KOPT-K1 (cell line): Measurements from ENCODE around the gene ADPRH.

Experiments used
- H3K27ac ChIP-seq: fragments of 200-600 bp; sonication (generic); 2 replicates; pipeline ENCODE4 v1.5.1; 2016; ENCODE audit warnings: antibody characterized with exemption, mild to moderate bottlenecking, low read depth, low read length; ENCODE audit not compliant: poor library complexity, severe bottlenecking
- H3K36me3 ChIP-seq: fragments of 200-600 bp; sonication (generic); 2 replicates; pipeline ENCODE4 v1.5.1; 2017; ENCODE audit warnings: antibody characterized with exemption, mild to moderate bottlenecking, low read length, moderate library complexity; ENCODE audit not compliant: insufficient read depth
- H3K9me3 ChIP-seq: fragments of 200-600 bp; sonication (generic); 2 replicates; pipeline ENCODE4 v1.5.1; 2017; ENCODE audit warnings: antibody characterized with exemption, low read length, mild to moderate bottlenecking; ENCODE audit not compliant: insufficient read depth, poor library complexity, severe bottlenecking

The ADPRH gene

GRCh38 chr3:119625451-119626153, 46.3 kb downstream of the ADPRH start:
- H3K9me3 ChIP-seq: no peaks in the 10 kb centered on the region
- no peaks in the 10 kb centered on the region for H3K36me3 ChIP-seq
- no peak overlapping the region for H3K27ac ChIP-seq

- H3K27ac ChIP-seq: no peak overlapping the region
- no peaks in the 10 kb centered on the region for H3K9me3 ChIP-seq
- H3K36me3 ChIP-seq: no peaks in the 10 kb centered on the region
Measured at GRCh38 chr3:119626196-119626595, 46.9 kb downstream of the ADPRH start.

GRCh38 chr3:119627461-119627860, 48.2 kb downstream of the ADPRH start:
- no peaks in the 10 kb centered on the region for H3K36me3 ChIP-seq
- H3K9me3 ChIP-seq: no peaks in the 10 kb centered on the region
- H3K27ac ChIP-seq: no peak overlapping the region

GRCh38 chr3:119628390-119628789, 49.1 kb downstream of the ADPRH start:
- H3K36me3 ChIP-seq: no peaks in the 10 kb centered on the region
- no peaks in the 10 kb centered on the region for H3K9me3 ChIP-seq
- no peak overlapping the region for H3K27ac ChIP-seq

- Histone ChIP-seq H3K36me3 (no peaks in the 10 kb centered on the region), H3K27ac (no peak overlapping the region), H3K9me3 (no peaks in the 10 kb centered on the region)
Measured at GRCh38 chr3:119628816-119629445, 49.6 kb downstream of the ADPRH start.

- no peaks in the 10 kb centered on the region for H3K9me3 ChIP-seq
- no peak overlapping the region for H3K27ac ChIP-seq
- no peaks in the 10 kb centered on the region for H3K36me3 ChIP-seq
Measured at GRCh38 chr3:119630128-119630879, 51.0 kb downstream of the ADPRH start.

- Histone ChIP-seq H3K36me3 (no peaks in the 10 kb centered on the region), H3K9me3 (no peaks in the 10 kb centered on the region), H3K27ac (no peak overlapping the region)
Measured at GRCh38 chr3:119630880-119631329, 51.6 kb downstream of the ADPRH start.

- no peak overlapping the region for H3K27ac ChIP-seq
- no peaks in the 10 kb centered on the region for H3K9me3 ChIP-seq
- H3K36me3 ChIP-seq: no peaks in the 10 kb centered on the region
Measured at GRCh38 chr3:119631516-119631915, 52.2 kb downstream of the ADPRH start.

GRCh38 chr3:119632216-119632615, 52.9 kb downstream of the ADPRH start:
- H3K36me3 ChIP-seq: no peaks in the 10 kb centered on the region
- H3K27ac ChIP-seq: no peak overlapping the region
- no peaks in the 10 kb centered on the region for H3K9me3 ChIP-seq

- no peak overlapping the region for H3K27ac ChIP-seq
Measured at GRCh38 chr3:119632829-119633228, 53.5 kb downstream of the ADPRH start.

GRCh38 chr3:119635719-119636118, 56.4 kb downstream of the ADPRH start:
- Histone ChIP-seq H3K27ac (no peak overlapping the region), H3K9me3 (no peaks in the 10 kb centered on the region), H3K36me3 (no peaks in the 10 kb centered on the region)

More at GRCh38 chr3:119632829-119633228, 53.5 kb downstream of the ADPRH start:
- Histone ChIP-seq H3K36me3 (no peaks in the 10 kb centered on the region), H3K9me3 (no peaks in the 10 kb centered on the region)

GRCh38 chr3:119636249-119636648, 57.0 kb downstream of the ADPRH start:
- Histone ChIP-seq H3K27ac (no peak overlapping the region), H3K9me3 (no peaks in the 10 kb centered on the region), H3K36me3 (no peaks in the 10 kb centered on the region)

- Histone ChIP-seq H3K27ac (no peak overlapping the region), H3K9me3 (no peaks in the 10 kb centered on the region), H3K36me3 (no peaks in the 10 kb centered on the region)
Measured at GRCh38 chr3:119636891-119637611, 57.8 kb downstream of the ADPRH start.

GRCh38 chr3:119637679-119638477, 58.6 kb downstream of the ADPRH start:
- H3K36me3 ChIP-seq: no peaks in the 10 kb centered on the region
- H3K9me3 ChIP-seq: no peaks in the 10 kb centered on the region
- no peak overlapping the region for H3K27ac ChIP-seq
